ENCODE results near the gene LRP2. TPM values are rescaled to one million over a fixed set of nuclear protein-coding genes. Genes with fewer than 3 reads are reported as not detected.
"Not testable (repeated sequence)": the region's sequence is repeated elsewhere in the genome, so short reads cannot be mapped to it uniquely, and the experiment has no call there.

Gene LRP2
- total RNA-seq, 6 donors from 2014 or later = 20.0 to 56.5 (median 27.5) TPM

GRCh38 chr2:169139145-169139544 lies 223.2 kb downstream of the LRP2 start:
- no peak overlapping the region for H3K27ac ChIP-seq
- no peaks in the 10 kb centered on the region for H3K4me1 ChIP-seq
- DNase-seq (no peak), ATAC-seq (ENCODE audit: low FRiP score in 2 of 2) (no peak)
- no peaks in the 10 kb centered on the region for H3K36me3 ChIP-seq
- TF ChIP-seq EP300 (IDR thresholded peaks at IDR 0.05) (no peak), POLR2A (IDR thresholded peaks at IDR 0.05) (no peak), CTCF (IDR thresholded peaks at IDR 0.05) (no peak)
- no peaks in the 10 kb centered on the region for H3K9me3 ChIP-seq
- H3K27me3 ChIP-seq = no peaks in the 10 kb centered on the region
- H3K4me3 ChIP-seq = no peak overlapping the region
- WGBS, 2 donors = 74 to 86% methylated on average over 7 of the region's 7 CpGs

- no peaks in the 10 kb centered on the region for H3K36me3 ChIP-seq
- ATAC-seq (ENCODE audit: low FRiP score in 2 of 2) (no peak), DNase-seq (no peak)
- no peak overlapping the region for H3K4me3 ChIP-seq
- no peaks in the 10 kb centered on the region for H3K9me3 ChIP-seq
- H3K4me1 ChIP-seq = no peaks in the 10 kb centered on the region
- H3K27me3 ChIP-seq = no peaks in the 10 kb centered on the region
- 43 to 50% methylated on average over 2 of the region's 2 CpGs for WGBS, 2 donors
- TF ChIP-seq EP300 (IDR thresholded peaks at IDR 0.05) (no peak), POLR2A (IDR thresholded peaks at IDR 0.05) (no peak), CTCF (IDR thresholded peaks at IDR 0.05) (no peak), POLR2AphosphoS5 (IDR thresholded peaks at IDR 0.05) (no peak)
- no peak overlapping the region for H3K27ac ChIP-seq
These were observed 224.4 kb downstream of the LRP2 start for GRCh38 chr2:169137924-169138323.

- ATAC-seq (ENCODE audit: low FRiP score in 2 of 2) = no peak
- Histone ChIP-seq H3K27me3 (no peaks in the 10 kb centered on the region), H3K36me3 (no peaks in the 10 kb centered on the region), H3K9me3 (no peaks in the 10 kb centered on the region), H3K4me1 (no peaks in the 10 kb centered on the region), H3K4me3 (no peak overlapping the region), H3K27ac (no peak overlapping the region)
- 73 to 82% methylated on average over 2 to 3 of the region's 3 CpGs for WGBS, 2 donors
- TF ChIP-seq POLR2AphosphoS5 (IDR thresholded peaks at IDR 0.05) (no peak), EP300 (IDR thresholded peaks at IDR 0.05) (no peak), CTCF (IDR thresholded peaks at IDR 0.05) (no peak), POLR2A (IDR thresholded peaks at IDR 0.05) (no peak)
- DNase-seq = no peak
These were observed 225.3 kb downstream of the LRP2 start for GRCh38 chr2:169136885-169137534.

- not testable (repeated sequence) for H3K4me1 ChIP-seq; H3K4me3 ChIP-seq; ATAC-seq (ENCODE audit: low FRiP score in 2 of 2); H3K36me3 ChIP-seq; H3K27ac ChIP-seq; H3K27me3 ChIP-seq; DNase-seq; H3K9me3 ChIP-seq
- 90 to 96% methylated on average over 4 to 5 of the region's 5 CpGs for WGBS, 2 donors
These were observed 225.9 kb downstream of the LRP2 start for GRCh38 chr2:169136428-169136827.

- not testable (repeated sequence) for H3K27ac ChIP-seq; DNase-seq; H3K9me3 ChIP-seq; H3K27me3 ChIP-seq; ATAC-seq (ENCODE audit: low FRiP score in 2 of 2); H3K4me1 ChIP-seq; H3K36me3 ChIP-seq; H3K4me3 ChIP-seq
- WGBS, 2 donors = 80 to 82% methylated on average over 6 of the region's 6 CpGs
These were observed 228.1 kb downstream of the LRP2 start for GRCh38 chr2:169134272-169134671.

All from upper lobe of left lung (tissue), 6 donors.